ENCODE results near the gene PIP5K1A.

The PIP5K1A gene

DNA sequence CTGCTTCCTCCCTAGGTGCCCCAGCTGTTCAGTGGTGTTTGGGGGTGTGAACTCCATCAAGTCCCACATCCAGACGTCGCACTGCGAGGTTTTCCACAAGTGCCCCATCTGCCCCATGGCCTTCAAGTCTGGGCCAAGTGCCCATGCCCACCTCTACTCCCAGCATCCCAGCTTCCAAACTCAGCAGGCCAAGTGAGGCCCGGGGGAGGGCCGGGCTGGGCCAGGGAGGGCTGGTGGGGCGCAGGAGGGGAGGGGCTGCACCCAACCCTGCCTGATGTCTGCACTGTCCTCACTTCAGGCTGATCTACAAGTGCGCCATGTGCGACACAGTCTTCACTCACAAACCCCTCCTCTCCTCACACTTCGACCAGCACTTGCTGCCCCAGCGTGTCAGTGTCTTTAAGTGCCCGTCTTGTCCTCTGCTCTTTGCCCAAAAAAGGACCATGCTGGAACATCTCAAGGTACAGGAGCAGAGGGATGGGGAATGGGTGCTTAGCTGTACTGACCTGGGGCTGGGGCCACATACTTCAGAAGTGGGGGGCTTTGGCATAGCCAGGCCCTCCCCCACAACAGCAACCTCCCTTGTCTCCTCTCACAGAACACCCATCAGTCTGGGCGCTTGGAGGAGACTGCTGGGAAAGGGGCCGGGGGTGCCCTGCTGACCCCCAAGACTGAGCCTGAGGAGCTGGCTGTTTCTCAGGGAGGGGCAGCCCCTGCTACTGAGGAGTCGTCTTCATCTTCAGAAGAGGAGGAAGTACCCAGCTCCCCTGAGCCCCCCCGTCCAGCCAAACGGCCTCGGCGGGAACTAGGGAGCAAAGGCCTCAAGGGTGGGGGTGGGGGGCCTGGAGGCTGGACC, 91.0 kb downstream of the PIP5K1A start:
- DNase-seq (ENCODE audit: low read depth, low spot score), result no peak

DNA sequence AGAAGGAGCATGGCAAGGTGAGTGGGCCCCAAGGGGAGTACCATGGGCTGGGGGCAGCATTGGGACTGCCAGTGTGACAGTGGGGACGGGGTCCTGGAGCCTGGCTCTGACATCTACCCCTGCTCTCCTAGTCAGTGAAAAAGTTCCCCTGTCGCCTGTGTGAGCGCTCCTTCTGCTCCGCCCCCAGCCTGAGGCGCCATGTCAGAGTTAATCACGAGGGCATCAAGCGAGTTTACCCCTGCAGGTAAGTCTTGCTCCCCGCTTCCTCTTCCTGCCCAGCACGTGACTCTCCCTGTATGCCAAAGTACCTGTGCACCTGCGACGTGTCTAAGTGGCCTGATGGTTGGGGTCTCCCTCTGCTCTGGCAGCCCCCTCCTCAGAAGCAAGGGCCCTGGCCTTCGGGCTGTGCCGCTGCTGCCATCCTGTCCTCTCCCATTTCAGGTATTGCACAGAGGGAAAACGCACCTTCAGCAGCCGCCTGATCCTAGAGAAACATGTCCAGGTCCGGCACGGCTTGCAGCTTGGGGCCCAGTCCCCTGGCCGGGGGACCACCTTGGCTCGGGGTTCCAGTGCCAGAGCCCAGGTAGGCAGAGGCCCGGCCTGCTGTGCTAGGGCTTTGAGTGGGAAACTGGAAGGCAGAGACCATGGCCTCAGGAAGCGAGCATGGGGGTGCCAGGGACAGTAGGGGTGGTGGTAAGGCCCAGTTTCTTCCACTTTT, 91.8 kb downstream of the PIP5K1A start:
- DNase-seq (ENCODE audit: low read depth, low spot score), result no peak

GRCh38 chr1:151290709-151291303, 92.5 kb downstream of the PIP5K1A start:
- DNase-seq (ENCODE audit: low read depth, low spot score), result no peak

DNA sequence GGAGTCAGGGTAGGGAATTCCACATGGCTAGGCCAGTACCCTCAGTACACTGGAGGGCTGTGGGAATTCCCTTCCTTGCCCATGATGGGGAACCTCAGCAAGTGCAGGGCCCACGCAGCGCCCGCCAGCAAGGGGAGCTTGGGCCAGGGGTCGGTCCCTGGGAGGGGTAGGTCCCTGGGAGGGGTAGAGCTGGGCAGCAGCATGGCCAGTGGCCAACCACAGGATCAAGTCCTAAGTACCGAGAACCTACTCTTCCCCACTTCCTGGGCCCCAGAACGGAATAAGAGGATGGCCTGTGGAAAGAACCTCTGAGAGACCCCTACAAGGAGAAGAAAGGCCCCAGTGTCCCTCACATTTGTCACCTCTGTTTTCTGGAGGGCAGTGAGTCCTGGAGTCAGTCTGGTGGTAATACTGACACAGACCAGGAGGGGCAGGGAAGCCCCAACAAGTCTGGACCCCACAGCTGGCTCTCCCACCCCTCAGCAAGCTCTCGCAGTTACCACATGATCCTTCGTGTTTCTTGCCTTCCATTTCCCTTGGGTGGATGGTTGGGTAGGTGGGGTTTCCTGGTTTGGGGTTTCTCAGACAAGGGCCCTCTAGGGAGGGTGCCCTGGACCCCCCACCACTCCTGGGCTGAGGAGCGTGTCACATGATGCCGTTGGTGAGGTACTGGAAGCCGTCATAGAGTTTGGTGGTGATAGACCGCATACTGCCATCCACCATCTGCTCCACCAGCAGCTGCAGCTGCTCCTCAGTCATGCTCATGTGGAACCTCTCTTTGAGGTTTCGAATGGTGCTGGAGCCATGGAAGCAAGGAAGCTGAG, 94.1 kb downstream of the PIP5K1A start:
- no peak for DNase-seq (ENCODE audit: low read depth, low spot score)

GRCh38 chr1:151293093-151293492, 94.7 kb downstream of the PIP5K1A start:
- no peak for DNase-seq (ENCODE audit: low read depth, low spot score)

DNA sequence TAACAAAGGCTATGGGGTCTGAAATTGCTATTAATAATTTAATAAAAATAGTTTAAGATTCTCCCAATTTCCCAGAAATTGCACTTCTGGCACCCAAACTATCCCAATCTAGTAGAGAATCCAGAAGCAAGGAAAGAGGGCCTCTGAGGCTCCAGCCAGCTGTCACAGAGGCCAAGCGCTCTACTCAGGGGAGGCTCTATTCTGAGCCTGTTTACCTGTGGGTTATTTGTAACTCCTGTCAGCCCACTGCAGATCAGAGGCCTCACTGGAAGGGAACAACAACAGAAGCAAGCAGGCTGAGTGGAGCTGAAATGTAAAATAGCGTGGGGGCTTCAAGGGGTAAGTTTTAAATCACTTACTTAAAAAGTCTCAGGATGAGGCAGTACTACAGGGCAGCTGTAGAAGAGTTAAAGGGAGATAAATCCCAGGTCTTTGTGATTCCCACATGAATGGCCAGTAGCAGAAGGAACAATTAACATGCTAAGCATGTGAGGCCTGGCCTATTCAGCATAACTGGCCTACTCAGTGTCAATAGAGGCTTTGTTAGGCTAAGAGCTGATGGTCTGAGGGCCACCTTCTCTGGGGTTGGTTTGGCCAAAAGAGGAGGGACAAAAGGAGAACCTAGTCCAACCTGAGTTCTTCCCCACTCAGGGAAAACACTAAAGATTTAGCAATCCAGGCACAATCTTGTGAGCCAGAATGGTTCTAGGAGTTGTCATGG, 96.5 kb downstream of the PIP5K1A start:
- DNase-seq (ENCODE audit: low read depth, low spot score), result no peak

All from activated naive CD8-positive, alpha-beta T cell treated with anti-CD3 and anti-CD28 coated beads, Interleukin-2, amount 50 U/mL, for 16 hours (primary cell).